A549 (cell line): ENCODE results near the gene VIPAS39. TPM values are rescaled to one million over a fixed set of nuclear protein-coding genes. Genes with fewer than 3 reads are reported as not detected.

Experiments used
- ATAC-seq, 2 experiments: fragments of 200-7000 bp in 1 of 2; fragments of >200 bp in 1 of 2; cut with Nextera tagmentation in 1 of 2; cut with Tn5 transposase in 1 of 2; 3 replicates each; pipeline versions ENCODE4 v1.8.0 to v1.9.1; 2018 to 2020; ENCODE audit warnings: mild to moderate bottlenecking in 1 of 2, moderate library complexity in 1 of 2
- CTCF ChIA-PET: fragments of 300-600 bp; sonication (Branson Sonifier 250); formaldehyde crosslinking; extraction: SDS; loops from one replicate; lab custom pipeline; 2021; ENCODE audit warnings: antibody characterized with exemption, inconsistent platforms; lab: Yijun Ruan, JAX
- POLR2A ChIA-PET: fragments of 350-600 bp; formaldehyde crosslinking; extraction: SDS; loops from one replicate; lab custom pipeline; 2021; ENCODE audit warnings: antibody characterized with exemption, inconsistent platforms; lab: Yijun Ruan, JAX
- DNase-seq, 2 experiments: peaks; one replicate each; pipeline versions ENCODE4 v3.0.0 to v3.0.0-alpha.2; 2011 to 2016; ENCODE audit warnings: low read depth in 1 of 2, low spot score in 1 of 2
- FAIRE-seq: peaks from 2 replicates; lab custom pipeline; 2011; peaks lifted over from hg19 to GRCh38; lab: Jason Lieb, UNC
- H3K27ac ChIP-seq, 2 experiments: fragments of >200 bp; sonication (Bioruptor Twin); formaldehyde crosslinking; 3 replicates each; pipeline ENCODE4 v1.5.1; 2016 to 2017
- H3K4me1 ChIP-seq: fragments of >200 bp; sonication (Bioruptor Twin); formaldehyde crosslinking; 3 replicates; pipeline ENCODE4 v1.6.1; 2016
- H3K4me2 ChIP-seq: fragments of >200 bp; sonication (Bioruptor Twin); formaldehyde crosslinking; 3 replicates; pipeline ENCODE4 v1.6.1; 2016
- H3K4me3 ChIP-seq: fragments of >200 bp; sonication (Bioruptor Twin); formaldehyde crosslinking; 3 replicates; pipeline ENCODE4 v1.5.1; 2016
- H3K9me3 ChIP-seq: fragments of >200 bp; sonication (Bioruptor Twin); formaldehyde crosslinking; 3 replicates; pipeline ENCODE4 v1.6.1; 2016
- BCL3 ChIP-seq: fragments of >200 bp; sonication (Bioruptor Twin); formaldehyde crosslinking; IDR thresholded peaks from 3 replicates; pipeline ENCODE4 v1.6.1; 2016
- CBX8 ChIP-seq: fragments of 200-600 bp; sonication (generic); IDR thresholded peaks from 2 replicates; pipeline ENCODE4 v1.6.1; 2016
- CHD2 ChIP-seq: fragments of 150-350 bp; IDR thresholded peaks from 2 replicates; pipeline ENCODE4 v1.6.1; 2014; ENCODE audit warnings: low read length; ENCODE audit not compliant: partially characterized antibody
- CHD4 ChIP-seq: fragments of 200-600 bp; sonication (generic); IDR thresholded peaks from 2 replicates; pipeline ENCODE4 v1.6.1; 2016; ENCODE audit warnings: antibody characterized with exemption, mild to moderate bottlenecking, borderline replicate concordance
- EHF ChIP-seq: fragments of 250-450 bp; sonication (Bioruptor Pico); IDR thresholded peaks from 2 replicates; pipeline ENCODE4 v1.5.0; 2020; ENCODE audit warnings: mild to moderate bottlenecking
- ELK1 ChIP-seq: fragments of 150-350 bp; IDR thresholded peaks from 2 replicates; pipeline ENCODE4 v1.6.1; 2014; ENCODE audit warnings: low read depth, mild to moderate bottlenecking, low read length
- FOSL2 ChIP-seq, 2 experiments: fragments of 450-650 bp in 1 of 2; fragments of >200 bp in 1 of 2; sonication (Bioruptor Twin) in 1 of 2; formaldehyde crosslinking; IDR thresholded peaks; 2 replicates each; pipeline versions ENCODE4 v1.5.0 to v1.6.1; 2016 to 2020; ENCODE audit warnings: mild to moderate bottlenecking in 1 of 2, moderate library complexity in 1 of 2
- FOXS1 ChIP-seq: fragments of 250-450 bp; sonication (Bioruptor Pico); IDR thresholded peaks from 2 replicates; pipeline ENCODE4 v1.5.0; 2020; ENCODE audit warnings: mild to moderate bottlenecking, moderate library complexity
- GATA3 ChIP-seq: IDR thresholded peaks from 2 replicates; pipeline ENCODE4 v1.6.1; 2012; ENCODE audit warnings: borderline replicate concordance
- HEYL ChIP-seq: fragments of 250-450 bp; sonication (Bioruptor Pico); IDR thresholded peaks from 2 replicates; pipeline ENCODE4 v1.8.0; 2021; ENCODE audit warnings: mild to moderate bottlenecking, moderate library complexity
- HOXA7 ChIP-seq: fragments of 250-450 bp; sonication (Bioruptor Pico); IDR thresholded peaks from 2 replicates; pipeline ENCODE4 v1.5.0; 2020; ENCODE audit warnings: mild to moderate bottlenecking, moderate library complexity
- JUNB ChIP-seq: fragments of >200 bp; sonication (Bioruptor Twin); formaldehyde crosslinking; IDR thresholded peaks from 2 replicates; pipeline ENCODE4 v1.6.1; 2016
- MAFK ChIP-seq: fragments of 450-650 bp; IDR thresholded peaks from 2 replicates; pipeline ENCODE4 v1.6.1; 2014; ENCODE audit not compliant: partially characterized antibody
- MAZ ChIP-seq: fragments of 150-350 bp; IDR thresholded peaks from 2 replicates; pipeline ENCODE4 v1.6.1; 2014; ENCODE audit warnings: antibody characterized with exemption, low read depth, low read length, borderline replicate concordance
- NPAS2 ChIP-seq: fragments of 250-450 bp; sonication (Bioruptor Pico); IDR thresholded peaks from 2 replicates; pipeline ENCODE4 v1.8.0; 2022; ENCODE audit warnings: mild to moderate bottlenecking, moderate library complexity, borderline replicate concordance
- NR3C1 ChIP-seq: fragments of >200 bp; sonication (Bioruptor Twin); formaldehyde crosslinking; IDR thresholded peaks from 3 replicates; pipeline ENCODE4 v1.6.1; 2017
- PHF8 ChIP-seq: fragments of 200-600 bp; sonication (generic); IDR thresholded peaks from 2 replicates; pipeline ENCODE4 v1.6.1; 2016; ENCODE audit warnings: low read depth, mild to moderate bottlenecking, antibody characterized with exemption, moderate library complexity, borderline replicate concordance
- POLR2A ChIP-seq: IDR thresholded peaks from 2 replicates; pipeline ENCODE4 v1.6.1; 2012; ENCODE audit warnings: mild to moderate bottlenecking, low read length
- RARB ChIP-seq: fragments of 250-450 bp; sonication (Bioruptor Pico); IDR thresholded peaks from 2 replicates; pipeline ENCODE4 v1.8.0; 2021; ENCODE audit warnings: mild to moderate bottlenecking, moderate library complexity
- RCOR1 ChIP-seq: fragments of 150-350 bp; IDR thresholded peaks from 2 replicates; pipeline ENCODE4 v1.6.1; 2014; ENCODE audit warnings: antibody characterized with exemption, low read length, low read depth
- RNF2 ChIP-seq: fragments of 200-600 bp; sonication (generic); IDR thresholded peaks from 2 replicates; pipeline ENCODE4 v1.6.1; 2016; ENCODE audit warnings: low read depth, mild to moderate bottlenecking, antibody characterized with exemption, moderate library complexity, borderline replicate concordance
- SMC3 ChIP-seq: fragments of >200 bp; sonication (Bioruptor Twin); formaldehyde crosslinking; IDR thresholded peaks from 3 replicates; pipeline ENCODE4 v1.6.1; 2018; ENCODE audit warnings: inconsistent platforms
- TP53 ChIP-seq: fragments of 250-450 bp; sonication (Bioruptor Pico); IDR thresholded peaks from 2 replicates; pipeline ENCODE4 v1.5.0; 2021; ENCODE audit warnings: mild to moderate bottlenecking, moderate library complexity
- USF2 ChIP-seq: fragments of 450-650 bp; IDR thresholded peaks from 2 replicates; pipeline ENCODE4 v1.6.1; 2014; ENCODE audit warnings: antibody characterized with exemption
- ZFP36 ChIP-seq: fragments of 450-650 bp; IDR thresholded peaks from 2 replicates; pipeline ENCODE4 v1.6.1; 2014; ENCODE audit warnings: borderline replicate concordance; ENCODE audit not compliant: partially characterized antibody
- ZNF302 ChIP-seq: fragments of 250-450 bp; sonication (Bioruptor Pico); IDR thresholded peaks from 2 replicates; pipeline ENCODE4 v1.9.0; 2021; ENCODE audit warnings: inconsistent platforms, mild to moderate bottlenecking, moderate library complexity
- WGBS: methylation state at CpG from one replicate; pipeline ENCODE4 v1.1.6; 2017; ENCODE audit errors: missing lambda C conversion rate; 5-methylcytosine and 5-hydroxymethylcytosine counted together
- polyA plus RNA-seq, 4 experiments: library from polyadenylated mRNA; depleted of rRNA in 3 of 4; stranded (reverse); fragments of >200 nt; fragmentation: RNase III in 1 of 4; extraction: RNeasy Plus Mini Kit Qiagen cat#74134 plus additional on column Dnase treatment in 1 of 4; gene quantifications; 2 replicates in 3 of 4; 3 replicates in 1 of 4; pipeline ENCODE4 v1.2.3, GENCODE V29; 2011 to 2017
- TF ChIP-seq, protein P1 (sequence below): IDR thresholded peaks from 2 replicates; pipeline ENCODE4 v1.6.1; 2012

Gene VIPAS39
- polyA plus RNA-seq, 2 of the 4 experiments (the other 2 are of a cell fraction): 14.9 to 35.8 TPM

DNA sequence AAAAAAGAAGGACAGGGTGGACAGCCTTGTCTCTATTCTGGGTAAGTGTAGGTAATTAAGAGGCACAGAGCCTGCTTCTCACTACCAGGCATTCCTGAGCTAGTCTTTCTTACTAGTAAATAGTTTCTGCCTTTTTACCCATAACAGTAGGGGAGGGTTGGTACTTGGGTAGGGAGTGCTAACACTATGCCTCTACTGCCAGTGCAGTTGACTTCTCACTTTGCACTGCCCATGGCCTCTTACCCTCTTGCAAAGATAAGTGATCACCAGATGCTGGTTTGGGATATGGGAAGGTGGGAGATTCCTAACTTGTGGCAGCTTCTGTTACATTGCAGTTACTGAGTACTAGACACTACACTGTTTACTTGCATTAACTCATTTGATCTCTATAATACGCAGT is 12.1 kb upstream of the VIPAS39 start:
- POLR2A ChIA-PET: interaction anchor here (0.6 kb wide), 1 partner anchor 78 kb away, joined by 8 read pairs; no protein-coding TSS in a partner anchor
- Histone ChIP-seq H3K9me3 (no peaks in the 10 kb centered on the region), H3K4me1 (no peaks in the 10 kb centered on the region), H3K4me3 (no peak overlapping the region), H3K4me2 (no peak overlapping the region), H3K27ac (no peak overlapping the region)
- no peak for ATAC-seq
- 100% methylated on average over 1 of the region's 1 CpG for WGBS
- no peak for FAIRE-seq
- DNase-seq: no peak
- TF ChIP-seq ZFP36 (no peak), USF2 (no peak), NR3C1 (no peak), FOXS1 (CRISPR knock-in tag) (no peak), RNF2 (no peak), TP53 (no peak), GATA3 (no peak), JUNB (no peak), ZNF302 (CRISPR knock-in tag) (no peak), MAFK (no peak), NPAS2 (no peak)
- TF ChIP-seq, protein P1, sequence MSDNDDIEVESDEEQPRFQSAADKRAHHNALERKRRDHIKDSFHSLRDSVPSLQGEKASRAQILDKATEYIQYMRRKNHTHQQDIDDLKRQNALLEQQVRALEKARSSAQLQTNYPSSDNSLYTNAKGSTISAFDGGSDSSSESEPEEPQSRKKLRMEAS: no peak
- CTCF ChIA-PET: interaction anchor here (2.7 kb wide), 1 partner anchor 10 kb away, joined by 20 read pairs; no protein-coding TSS in a partner anchor

GRCh38 chr14:77469067-77469505 is 11.7 kb upstream of the VIPAS39 start:
- no peak for TF ChIP-seq EHF (CRISPR knock-in tag)
- no peak for TF ChIP-seq FOSL2 (IDR thresholded peaks at IDR 0.05)
- no peak for TF ChIP-seq FOSL2 (CRISPR knock-in tag; IDR thresholded peaks at IDR 0.05)
- no peak for TF ChIP-seq HEYL
- no peak for TF ChIP-seq SMC3
- no peak for TF ChIP-seq NPAS2
- no peak for TF ChIP-seq BCL3
- TF ChIP-seq RCOR1: no peak
- TF ChIP-seq TP53: no peak
- TF ChIP-seq PHF8: no peak
- TF ChIP-seq MAFK: no peak
- no peak for TF ChIP-seq POLR2A
- TF ChIP-seq CBX8: no peak
- no peak for TF ChIP-seq CHD4
- no peak for TF ChIP-seq RARB (CRISPR knock-in tag)
- TF ChIP-seq CHD2: no peak
- no peak overlapping the region for H3K4me2 ChIP-seq
- no peaks in the 10 kb centered on the region for H3K9me3 ChIP-seq
- ChIA-PET POLR2A (interaction anchor here (0.6 to 0.7 kb wide), 2 partner anchors 12 to 78 kb away, joined by 3 to 8 read pairs; partner anchors contain the start of gene VIPAS39), CTCF (interaction anchor here (2.7 kb wide), 1 partner anchor 10 kb away, joined by 20 read pairs; no protein-coding TSS in a partner anchor)
- no peaks in the 10 kb centered on the region for H3K4me1 ChIP-seq
- FAIRE-seq (no peak), ATAC-seq (no peak), DNase-seq (no peak)
- WGBS: 85% methylated on average over 14 of the region's 14 CpGs
- H3K4me3 ChIP-seq: no peak overlapping the region
- H3K27ac ChIP-seq: no peak overlapping the region

GRCh38 chr14:77467801-77468200 is 10.4 kb upstream of the VIPAS39 start:
- no peak for ATAC-seq
- no peak for DNase-seq
- FAIRE-seq: no peak
- Histone ChIP-seq H3K27ac (no peak overlapping the region), H3K4me3 (no peak overlapping the region), H3K9me3 (no peaks in the 10 kb centered on the region), H3K4me1 (no peaks in the 10 kb centered on the region), H3K4me2 (no peak overlapping the region)
- POLR2A ChIA-PET: interaction anchor here (0.6 kb wide), 1 partner anchor 303 kb away, joined by 3 read pairs; no protein-coding TSS in a partner anchor
- WGBS: 83% methylated on average over 5 of the region's 5 CpGs
- CTCF ChIA-PET: interaction anchor here (0.6 to 2.7 kb wide), 5 partner anchors 8 to 758 kb away, joined by 3 to 20 read pairs (median 4); no protein-coding TSS in a partner anchor
- TF ChIP-seq USF2 (no peak), RARB (CRISPR knock-in tag) (no peak), MAZ (no peak), CHD4 (no peak), JUNB (no peak), MAFK (no peak), HOXA7 (no peak), RNF2 (no peak), BCL3 (no peak), EHF (CRISPR knock-in tag) (no peak), CHD2 (no peak), RCOR1 (no peak), ELK1 (no peak), FOXS1 (CRISPR knock-in tag) (no peak), SMC3 (no peak)
